Body of pancreas (tissue), 4 donors: Measurements from ENCODE around the gene STIM1. TPM values are rescaled to one million over a fixed set of nuclear protein-coding genes. Genes with fewer than 3 reads are reported as not detected.

ENCODE experiments used
- ATAC-seq: fragments of 150-250 bp; one replicate; pipeline ENCODE4 v1.9.1; 2016
- DNase-seq, 4 donors: peaks; one replicate each; pipeline ENCODE4 v3.0.0-alpha.2; 2019
- H3K27ac ChIP-seq, 4 donors: fragments of 200-600 bp; sonication (generic); 1 replicate in 3 of 4; 2 replicates in 1 of 4; pipeline versions ENCODE4 v1.5.1 to v1.6.1; 2016 to 2019; ENCODE audit warnings: mild to moderate bottlenecking in 1 of 4, mixed read lengths in 1 of 4, moderate library complexity in 1 of 4
- H3K27me3 ChIP-seq, 2 donors: fragments of 200-600 bp; sonication (generic); one replicate each; pipeline ENCODE4 v1.6.0; 2016; ENCODE audit warnings: mild to moderate bottlenecking in 1 of 2
- H3K36me3 ChIP-seq, 2 donors: fragments of 200-600 bp; sonication (generic); replicated peaks in 1 of 2; 2 replicates each; pipeline ENCODE4 v1.5.1; 2016; ENCODE audit warnings: low read depth in 2 of 2; ENCODE audit not compliant: insufficient read depth in 1 of 2
- H3K4me1 ChIP-seq: fragments of 200-600 bp; sonication (generic); one replicate; pipeline ENCODE4 v1.6.0; 2016
- H3K4me3 ChIP-seq, 2 donors: fragments of 200-600 bp; sonication (generic); 1 replicate in 1 of 2; 2 replicates in 1 of 2; pipeline ENCODE4 v1.5.1; 2016 to 2019
- H3K9me3 ChIP-seq, 3 donors: fragments of 200-600 bp; sonication (generic); 1 replicate in 2 of 3; 2 replicates in 1 of 3; pipeline ENCODE4 v1.5.1; 2016
- CTCF ChIP-seq, 7 experiments: fragments of 450-650 bp in 4 of 7; fragments of 200-600 bp in 3 of 7; sonication (generic) in 3 of 7; IDR thresholded peaks; one replicate each; pipeline ENCODE4 v1.5.1; 2016 to 2019; ENCODE audit warnings: antibody characterized with exemption in 7 of 7
- POLR2A ChIP-seq, 3 donors: fragments of 450-650 bp; IDR thresholded peaks; one replicate each; pipeline ENCODE4 v1.6.1; 2016; ENCODE audit warnings: antibody characterized with exemption in 3 of 3, mild to moderate bottlenecking in 2 of 3
- WGBS, 2 donors: methylation state at CpG; one replicate each; pipeline ENCODE4 v1.1.5; 2017; 5-methylcytosine and 5-hydroxymethylcytosine counted together
- intact Hi-C: fragments of 100-400 bp; cut with DNase I; formaldehyde crosslinking; loops from one replicate; pipeline ENCODE4 v1.15.1; 2023
- total RNA-seq, 2 donors: library from RNA; depleted of rRNA; stranded (reverse); fragments of >200 nt; gene quantifications; one replicate each; pipeline ENCODE4 v1.1.0, GENCODE V29; 2016

STIM1 gene
- total RNA-seq, 2 donors from 2014 or later: 20.4 to 24.6 TPM

- peaks cover 0 to 8% of the 10 kb centered on the region in 2 donors for H3K36me3 ChIP-seq
- H3K4me1 ChIP-seq: peaks cover 9% of the 10 kb centered on the region
- H3K27me3 ChIP-seq: no peaks in the 10 kb centered on the region
- no peak overlapping the region for H3K27ac ChIP-seq
- ATAC-seq: no peak
- no peak for TF ChIP-seq CTCF (IDR thresholded peaks at IDR 0.05)
- TF ChIP-seq POLR2A (IDR thresholded peaks at IDR 0.05): no peak
- no peak overlapping the region for H3K4me3 ChIP-seq
- H3K9me3 ChIP-seq: no peaks in the 10 kb centered on the region
- 92 to 94% methylated on average over 27 to 32 of the region's 35 CpGs for WGBS, 2 donors
- intact Hi-C loops: no loop called here
- no peak for DNase-seq
These were observed 27.9 kb upstream of the STIM1 start for GRCh38 chr11:3827434-3828186.

GRCh38 chr11:3830088-3830487, 25.4 kb upstream of the STIM1 start:
- Histone ChIP-seq H3K27ac (no peak overlapping the region), H3K9me3 (no peaks in the 10 kb centered on the region), H3K4me1 (peaks cover 15% of the 10 kb centered on the region), H3K4me3 (no peak overlapping the region), H3K36me3 (peaks cover 0 to 8% of the 10 kb centered on the region in 2 donors), H3K27me3 (no peaks in the 10 kb centered on the region)
- 88 to 94% methylated on average over 3 of the region's 3 CpGs for WGBS, 2 donors
- intact Hi-C loops: no loop called here
- TF ChIP-seq CTCF (IDR thresholded peaks at IDR 0.05) (no peak), POLR2A (IDR thresholded peaks at IDR 0.05) (no peak)
- ATAC-seq: no peak
- no peak for DNase-seq

GRCh38 chr11:3830730-3831129, 24.7 kb upstream of the STIM1 start:
- peaks cover 15% of the 10 kb centered on the region for H3K4me1 ChIP-seq
- peak overlapping the region in 1 of 4 donors; percentile 21 for H3K27ac ChIP-seq
- ATAC-seq: no peak
- intact Hi-C loops: no loop called here
- 77 to 100% methylated on average over 1 of the region's 1 CpG for WGBS, 2 donors
- peaks cover 0 to 8% of the 10 kb centered on the region in 2 donors for H3K36me3 ChIP-seq
- TF ChIP-seq POLR2A (IDR thresholded peaks at IDR 0.05): no peak
- no peak for TF ChIP-seq CTCF (IDR thresholded peaks at IDR 0.05)
- DNase-seq: no peak
- no peak overlapping the region for H3K4me3 ChIP-seq
- no peaks in the 10 kb centered on the region for H3K27me3 ChIP-seq
- H3K9me3 ChIP-seq: no peaks in the 10 kb centered on the region

GRCh38 chr11:3831378-3832239, 23.9 kb upstream of the STIM1 start:
- WGBS, 2 donors: 63 to 82% methylated on average over 12 to 13 of the region's 13 CpGs
- TF ChIP-seq POLR2A (IDR thresholded peaks at IDR 0.05) (no peak), CTCF (IDR thresholded peaks at IDR 0.05) (no peak)
- peak overlapping the region in 2 of 4 donors; percentile 2 to 41 for H3K27ac ChIP-seq
- no peaks in the 10 kb centered on the region for H3K27me3 ChIP-seq
- H3K9me3 ChIP-seq: no peaks in the 10 kb centered on the region
- DNase-seq: no peak
- intact Hi-C loops: no loop called here
- no peak for ATAC-seq
- H3K36me3 ChIP-seq: peaks cover 0 to 8% of the 10 kb centered on the region in 2 donors
- H3K4me3 ChIP-seq: no peak overlapping the region
- peaks cover 15% of the 10 kb centered on the region for H3K4me1 ChIP-seq
